HepG2 (cell line): ENCODE measurements around the gene JAGN1. TPM values are rescaled to one million over a fixed set of nuclear protein-coding genes. Genes with fewer than 3 reads are reported as not detected.

ENCODE experiments used
- CBX5 ChIP-seq: sonication (generic); formaldehyde crosslinking; IDR thresholded peaks from 2 replicates; pipeline ENCODE4 v1.4.0; 2020; ENCODE audit warnings: missing genetic modification reagents, borderline replicate concordance
- E2F2 ChIP-seq: sonication (generic); formaldehyde crosslinking; IDR thresholded peaks from 2 replicates; pipeline ENCODE4 v1.4.0; 2020; ENCODE audit warnings: missing genetic modification reagents, borderline replicate concordance
- HIC2 ChIP-seq: sonication (generic); formaldehyde crosslinking; IDR thresholded peaks from 2 replicates; pipeline ENCODE4 v1.9.0; 2022; ENCODE audit warnings: low read depth, missing genetic modification reagents
- SIN3A ChIP-seq: IDR thresholded peaks from 2 replicates; pipeline ENCODE4 v1.6.1; 2011; ENCODE audit warnings: low read depth, mild to moderate bottlenecking, control low read depth, low read length, borderline replicate concordance
- ZFAT ChIP-seq: sonication (generic); formaldehyde crosslinking; conservative IDR thresholded peaks from 2 replicates; pipeline ENCODE4 v1.8.1; 2023; ENCODE audit warnings: missing genetic modification reagents, inconsistent platforms
- ZFP41 ChIP-seq: sonication (generic); formaldehyde crosslinking; IDR thresholded peaks from 2 replicates; pipeline ENCODE4 v1.4.0; 2020; ENCODE audit warnings: mild to moderate bottlenecking, missing genetic modification reagents, borderline replicate concordance
- ZKSCAN1 ChIP-seq: fragments of 150-350 bp; IDR thresholded peaks from 2 replicates; pipeline ENCODE4 v1.6.1; 2014; ENCODE audit warnings: low read length
- ZNF430 ChIP-seq: sonication (generic); formaldehyde crosslinking; IDR thresholded peaks from 2 replicates; pipeline ENCODE4 v1.9.0; 2021; ENCODE audit warnings: mild to moderate bottlenecking, missing genetic modification reagents
- ZNF446 ChIP-seq: sonication (generic); formaldehyde crosslinking; IDR thresholded peaks from 2 replicates; pipeline ENCODE4 v1.5.0; 2020; ENCODE audit warnings: mild to moderate bottlenecking, missing genetic modification reagents
- ZNF512B ChIP-seq: sonication (generic); formaldehyde crosslinking; IDR thresholded peaks from 2 replicates; pipeline ENCODE4 v1.5.1; 2020; ENCODE audit warnings: missing genetic modification reagents, mild to moderate bottlenecking, borderline replicate concordance
- ZNF556 ChIP-seq: sonication (generic); formaldehyde crosslinking; IDR thresholded peaks from 2 replicates; pipeline ENCODE4 v1.4.0; 2020; ENCODE audit warnings: mild to moderate bottlenecking, missing genetic modification reagents, borderline replicate concordance
- ZNF687 ChIP-seq: sonication (generic); formaldehyde crosslinking; IDR thresholded peaks from 2 replicates; pipeline ENCODE4 v1.5.1; 2020; ENCODE audit warnings: mild to moderate bottlenecking, missing genetic modification reagents, moderate library complexity
- ZNF75D ChIP-seq: sonication (generic); formaldehyde crosslinking; IDR thresholded peaks from 2 replicates; pipeline ENCODE4 v1.8.1; 2023; ENCODE audit warnings: missing genetic modification reagents, mild to moderate bottlenecking, borderline replicate concordance
- polyA plus RNA-seq, 8 experiments: library from polyadenylated mRNA; depleted of rRNA in 3 of 8; stranded (reverse) in 7 of 8; unstranded in 1 of 8; fragments of >200 nt; fragmentation: Illumina TruSeq in 4 of 8; extraction: Trizol in 4 of 8; gene quantifications; 2 replicates each; pipeline versions ENCODE4 v1.2.1 to v1.2.3, GENCODE V29; 2011 to 2016; ENCODE audit warnings: low read depth in 4 of 8, missing spikeins in 1 of 8, mixed read lengths in 1 of 8; ENCODE audit not compliant: insufficient read depth in 1 of 8
- total RNA-seq, 5 experiments: library from RNA; depleted of rRNA; stranded (reverse); fragments of >200 nt; fragmentation: Illumina TruSeq; extraction: Trizol; gene quantifications; 2 replicates each; pipeline ENCODE4 v1.2.3, GENCODE V29; 2016; ENCODE audit warnings: low read depth in 1 of 5

The JAGN1 gene
- total and polyA plus RNA-seq, 2 of the 13 experiments (the other 11 are each of a cell fraction or from before 2014, with no cell fraction given): 49.9 to 50.9 TPM

- TF ChIP-seq HIC2 (CRISPR knock-in tag) (no peak; the same call in 1 of the 2 replicates), CBX5 (CRISPR knock-in tag) (0 out of 2 replicates have a peak, but pooled peaks have one; percentile 19), ZKSCAN1 (no peak), ZNF687 (CRISPR knock-in tag) (peak; percentile 94), SIN3A (no peak; the same call in 1 of the 2 replicates), ZNF556 (CRISPR knock-in tag) (peak; percentile 17; the same call in 1 of the 2 replicates), ZFP41 (peak; percentile 85; the same call in 1 of the 2 replicates), ZNF512B (CRISPR knock-in tag) (no peak), ZNF446 (peak; percentile 75), ZNF75D (CRISPR knock-in tag) (no peak), ZFAT (CRISPR knock-in tag) (0 out of 2 replicates have a peak, but pooled peaks have one; percentile 14), E2F2 (0 out of 2 replicates have a peak, but pooled peaks have one; percentile 53), ZNF430 (CRISPR knock-in tag) (0 out of 2 replicates have a peak, but pooled peaks have one; percentile 34)
Measured at GRCh38 chr3:9915254-9916141, 25.1 kb downstream of the JAGN1 start (continued).
